ENCODE results near the gene SYT1.

- TF ChIP-seq, protein P1, sequence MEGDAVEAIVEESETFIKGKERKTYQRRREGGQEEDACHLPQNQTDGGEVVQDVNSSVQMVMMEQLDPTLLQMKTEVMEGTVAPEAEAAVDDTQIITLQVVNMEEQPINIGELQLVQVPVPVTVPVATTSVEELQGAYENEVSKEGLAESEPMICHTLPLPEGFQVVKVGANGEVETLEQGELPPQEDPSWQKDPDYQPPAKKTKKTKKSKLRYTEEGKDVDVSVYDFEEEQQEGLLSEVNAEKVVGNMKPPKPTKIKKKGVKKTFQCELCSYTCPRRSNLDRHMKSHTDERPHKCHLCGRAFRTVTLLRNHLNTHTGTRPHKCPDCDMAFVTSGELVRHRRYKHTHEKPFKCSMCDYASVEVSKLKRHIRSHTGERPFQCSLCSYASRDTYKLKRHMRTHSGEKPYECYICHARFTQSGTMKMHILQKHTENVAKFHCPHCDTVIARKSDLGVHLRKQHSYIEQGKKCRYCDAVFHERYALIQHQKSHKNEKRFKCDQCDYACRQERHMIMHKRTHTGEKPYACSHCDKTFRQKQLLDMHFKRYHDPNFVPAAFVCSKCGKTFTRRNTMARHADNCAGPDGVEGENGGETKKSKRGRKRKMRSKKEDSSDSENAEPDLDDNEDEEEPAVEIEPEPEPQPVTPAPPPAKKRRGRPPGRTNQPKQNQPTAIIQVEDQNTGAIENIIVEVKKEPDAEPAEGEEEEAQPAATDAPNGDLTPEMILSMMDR (IDR thresholded peaks at IDR 0.05): no peak
- TF ChIP-seq POLR2A (IDR thresholded peaks at IDR 0.05) (no peak), POLR2AphosphoS5 (IDR thresholded peaks at IDR 0.05) (no peak)
Observed at GRCh38 chr12:78820946-78821345, 43.6 kb upstream of the SYT1 start.

Data from sigmoid colon (tissue), 4 donors.